GM21526 (cell line): ENCODE data around the gene PMEPA1.
A peak's percentile ranks its signal among the peaks of the same experiment; 100 is the strongest.
"Not testable (repeated sequence)": the region's sequence is repeated elsewhere in the genome, so short reads cannot be mapped to it uniquely, and the experiment has no call there.

Experiments
- ATAC-seq: cut with Tn5 transposase; IDR thresholded peaks from one replicate; pipeline ENCODE4 v1.9.1; 2021; ENCODE audit warnings: moderate library complexity; ENCODE audit not compliant: unreplicated experiment, low FRiP score

PMEPA1 gene

DNA sequence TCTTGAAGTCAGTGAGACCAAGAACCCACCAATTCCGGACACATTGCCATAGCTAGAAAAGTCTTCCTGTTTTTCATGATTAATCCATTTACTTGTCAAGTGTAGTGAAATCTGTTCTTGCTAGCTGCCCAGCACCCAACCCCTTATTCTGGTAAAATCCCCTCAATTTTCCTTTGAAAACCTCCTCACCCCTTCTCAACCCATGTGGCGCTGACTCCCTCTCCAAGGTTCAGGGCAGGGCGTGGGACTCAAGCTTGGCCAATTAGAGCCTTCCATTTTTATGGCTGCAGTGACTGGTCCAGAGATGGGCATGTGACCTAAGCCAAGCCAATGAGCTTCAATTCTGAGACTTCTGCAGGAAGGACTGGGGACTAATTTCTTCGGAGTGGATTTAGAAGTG, 79.8 kb downstream of the PMEPA1 start:
- no peak for ATAC-seq

DNA sequence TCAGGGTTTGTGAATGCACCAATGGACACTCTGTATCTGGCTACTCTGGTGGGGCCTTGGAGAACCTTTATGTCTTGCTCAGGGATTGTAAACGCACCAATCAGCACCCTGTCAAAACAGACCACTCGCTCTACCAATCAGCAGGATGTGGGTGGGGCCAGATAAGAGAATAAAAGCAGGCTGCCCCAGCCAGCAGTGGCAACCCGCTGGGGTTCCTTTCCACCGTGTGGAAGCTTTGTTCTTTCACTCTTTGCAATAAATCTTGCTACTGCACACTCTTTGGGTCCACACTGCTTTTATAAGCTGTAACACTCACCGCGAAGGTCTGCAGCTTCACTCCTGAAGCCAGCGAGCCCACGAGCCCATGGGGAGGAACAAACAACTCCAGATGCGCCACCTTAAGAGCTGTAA, 80.3 kb downstream of the PMEPA1 start:
- ATAC-seq, result not testable (repeated sequence)

DNA sequence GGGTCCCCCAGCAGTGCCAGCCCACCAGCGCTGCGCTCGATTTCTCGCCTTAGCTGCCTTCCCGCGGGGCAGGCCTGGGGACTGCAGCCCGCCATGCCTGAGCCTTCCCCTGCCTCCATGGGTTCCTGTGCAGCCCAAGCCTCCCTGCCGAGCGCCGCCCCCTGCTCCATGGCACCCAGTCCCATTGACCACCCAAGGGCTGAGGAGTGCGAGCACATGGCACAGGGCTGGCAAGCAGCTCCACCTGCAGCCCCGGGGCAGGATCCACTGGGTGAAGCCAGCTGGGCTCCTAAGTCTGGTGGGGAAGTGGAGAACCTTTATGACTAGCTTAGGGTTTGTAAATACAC, 80.9 kb downstream of the PMEPA1 start:
- ATAC-seq, result not testable (repeated sequence)

DNA sequence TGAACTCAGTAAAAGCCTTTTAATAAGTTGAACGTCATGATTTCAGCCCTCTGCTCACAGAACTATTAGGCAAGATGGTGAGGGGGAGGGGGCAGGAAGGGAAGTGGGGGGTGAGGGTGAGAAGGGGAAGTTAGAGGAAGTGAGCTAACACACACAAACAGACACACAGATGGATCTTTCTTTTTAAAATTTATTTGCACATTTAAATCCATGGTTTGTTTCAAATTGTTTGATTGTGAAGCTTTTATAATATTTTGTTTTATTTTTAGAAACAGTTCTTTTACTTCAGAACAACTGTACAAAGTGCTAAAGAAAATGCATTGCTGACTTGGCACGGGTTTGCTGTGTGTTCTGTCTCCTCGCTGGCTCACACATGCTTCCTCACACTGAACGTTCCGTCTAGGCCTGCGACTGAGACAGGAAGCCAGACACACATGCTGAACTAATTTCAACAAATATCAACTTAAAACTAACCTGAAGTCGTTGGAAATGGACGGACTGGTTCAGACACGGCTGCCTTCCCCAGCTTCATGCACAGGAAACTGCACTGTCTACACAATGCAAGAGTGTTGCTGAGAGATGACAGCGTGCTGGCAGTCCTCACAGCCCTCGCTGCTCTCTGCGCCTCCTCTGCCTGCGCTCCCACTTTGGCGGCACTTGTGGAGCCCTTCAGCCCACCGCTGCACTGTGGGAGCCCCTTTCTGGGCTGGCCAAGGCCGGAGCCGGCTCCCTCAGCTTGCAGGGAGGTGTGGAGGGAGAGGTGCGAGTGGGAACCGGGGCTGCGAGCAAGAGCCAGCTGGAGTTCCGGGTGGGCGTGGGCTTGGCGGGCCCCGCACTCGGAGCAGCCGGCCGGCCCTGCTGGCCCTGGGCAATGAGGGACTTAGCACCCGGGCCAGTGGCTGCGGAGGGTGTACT, 81.5 kb downstream of the PMEPA1 start:
- ATAC-seq, result no peak

DNA sequence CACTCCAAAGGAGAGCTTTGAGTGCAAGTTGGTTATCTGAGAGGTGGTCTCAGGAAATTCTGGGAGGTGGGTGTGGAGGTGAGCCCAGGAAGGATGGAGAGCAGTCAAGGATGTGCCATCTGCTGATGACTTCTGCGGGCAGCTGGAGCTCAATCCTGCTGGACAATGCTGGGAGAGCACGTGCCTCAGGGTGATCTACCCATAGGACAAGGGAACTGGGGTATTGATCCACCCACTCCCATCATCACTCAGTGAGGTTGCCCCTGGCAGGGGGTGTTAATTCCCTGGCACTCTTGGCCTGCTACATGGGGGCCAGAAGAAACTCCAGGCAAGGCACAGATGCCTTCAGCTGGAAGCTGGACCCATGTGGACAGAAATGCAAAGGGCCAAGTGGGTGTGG, 82.5 kb downstream of the PMEPA1 start:
- ATAC-seq, result no peak

DNA sequence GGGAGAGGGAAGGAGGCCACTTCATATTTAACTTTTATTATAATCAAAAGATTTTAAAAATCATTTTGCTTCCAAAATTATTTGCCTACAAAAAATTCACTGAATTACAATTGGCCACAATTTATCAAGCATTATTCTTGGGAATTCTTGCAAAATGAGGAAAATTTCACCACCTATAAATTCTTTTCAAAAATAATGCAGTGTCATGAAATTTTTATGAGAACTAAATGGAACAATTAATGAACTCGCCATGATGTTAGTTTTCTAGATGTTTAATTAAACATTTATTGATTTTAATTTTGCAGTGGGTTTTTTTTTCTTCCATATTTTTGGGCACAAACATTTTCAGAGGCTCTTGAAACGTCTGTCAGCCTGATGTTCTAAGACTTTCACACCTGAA, 83.8 kb downstream of the PMEPA1 start:
- no peak for ATAC-seq

DNA sequence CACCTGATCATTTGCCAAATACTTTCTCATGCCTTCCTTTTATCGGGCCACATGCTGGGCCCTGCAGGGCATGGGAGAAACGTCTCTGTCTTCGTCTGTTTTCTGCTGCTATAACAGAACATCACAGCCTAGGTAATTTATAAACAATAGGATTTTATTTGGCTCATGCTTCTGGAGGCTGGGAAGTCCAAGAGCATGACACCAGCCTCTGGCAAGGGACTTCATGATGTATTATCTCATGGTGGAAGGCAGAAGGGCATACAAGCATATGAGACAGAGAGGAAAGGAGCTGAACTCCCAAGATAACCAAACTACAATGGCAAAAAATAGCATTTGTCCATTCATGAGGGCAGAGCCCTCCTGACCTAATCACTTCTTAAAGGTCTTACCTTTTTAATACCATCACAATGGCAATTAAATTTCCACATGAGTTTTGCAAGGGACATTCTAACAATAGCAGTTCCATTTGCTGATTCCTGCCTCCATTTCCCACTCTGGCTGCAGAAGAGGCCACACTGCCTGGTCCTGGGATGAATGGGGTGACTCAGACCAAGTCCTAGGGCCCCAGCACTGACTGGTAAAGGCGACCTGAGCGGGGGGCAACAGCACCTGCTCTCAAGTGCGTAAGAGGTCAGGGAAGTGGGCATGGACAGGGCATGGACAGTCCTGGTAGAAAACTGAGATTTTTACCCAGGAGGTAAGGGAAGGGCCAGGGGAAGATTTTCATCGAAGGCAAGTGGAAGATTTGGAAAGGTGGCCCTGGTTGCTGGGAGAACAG, 84.4 kb downstream of the PMEPA1 start:
- no peak for ATAC-seq

DNA sequence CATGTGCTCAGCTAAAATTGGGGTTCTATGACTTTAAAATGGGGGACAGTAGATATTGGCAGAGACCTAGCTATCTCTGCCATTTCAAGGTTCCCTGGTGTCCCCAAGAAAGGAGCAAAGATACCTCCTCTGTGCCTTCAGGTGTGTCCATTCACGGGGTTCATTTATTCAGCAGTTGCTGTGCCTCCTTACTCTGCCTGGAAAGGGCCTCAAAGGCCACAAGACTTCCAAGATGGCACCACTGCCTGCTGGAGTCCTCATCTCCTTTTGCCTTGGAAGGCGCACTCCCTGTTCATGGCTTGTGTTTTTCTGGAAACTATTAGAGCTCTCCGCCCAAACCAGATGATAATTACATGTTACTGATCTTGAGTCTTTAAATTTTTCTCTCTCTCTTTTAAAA, 85.7 kb downstream of the PMEPA1 start:
- ATAC-seq, result no peak

DNA sequence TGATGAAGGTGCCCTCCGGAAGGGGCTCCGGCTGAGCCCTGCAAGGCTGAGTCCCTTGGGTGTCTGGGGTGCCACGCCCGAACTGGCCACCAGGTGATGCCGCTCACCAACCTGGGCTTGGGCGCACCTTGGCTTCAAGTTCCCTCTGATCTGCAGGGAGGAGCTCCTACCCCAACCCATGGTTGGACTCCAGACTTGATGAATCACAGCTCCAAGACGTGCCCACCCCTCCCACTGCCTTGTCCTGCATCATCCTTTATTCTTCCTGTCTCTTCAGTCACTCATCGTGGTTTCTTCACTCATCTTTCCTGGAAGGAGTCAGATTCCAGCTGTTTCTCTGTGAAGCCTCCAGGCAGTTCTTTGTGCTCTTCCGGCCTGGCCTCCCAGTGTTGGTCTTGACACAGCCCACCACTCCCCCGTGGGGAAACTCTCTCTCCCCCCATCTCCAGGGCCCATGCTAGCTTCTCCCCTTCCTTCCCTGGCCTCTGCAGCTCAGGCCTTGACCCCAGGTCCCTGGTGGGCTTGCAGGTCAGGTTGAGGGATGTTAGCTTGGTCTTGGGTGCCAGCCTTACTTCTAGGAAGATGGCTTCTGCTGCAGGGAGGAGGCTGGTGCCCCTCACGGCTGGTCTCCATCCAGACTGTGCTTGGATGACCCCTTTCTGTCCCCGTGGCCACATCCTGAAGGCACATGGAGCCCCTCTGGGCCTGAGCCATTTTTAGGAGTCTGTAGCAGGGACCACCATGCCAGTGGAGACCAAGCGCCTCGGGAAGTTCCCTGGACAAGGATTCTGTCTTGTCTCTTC, 87.0 kb downstream of the PMEPA1 start:
- no peak for ATAC-seq

DNA sequence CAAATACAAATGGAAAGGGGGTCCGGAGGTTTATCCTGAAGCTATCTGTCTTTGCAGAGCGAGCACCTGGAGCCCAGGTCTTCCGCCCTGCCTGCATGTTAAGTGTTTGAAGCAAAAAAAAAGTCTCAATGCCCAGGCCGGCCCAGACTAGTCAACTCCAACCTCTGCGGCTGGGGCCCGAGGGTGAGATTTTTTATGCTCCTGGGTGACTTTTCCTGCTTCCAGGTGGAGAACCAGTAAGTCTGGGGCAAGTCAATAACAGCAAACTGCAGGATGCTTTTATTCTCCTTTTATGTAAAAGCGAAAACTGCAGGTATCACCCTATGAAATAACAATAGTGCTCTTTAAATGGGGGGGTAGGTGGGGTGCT, 87.6 kb downstream of the PMEPA1 start:
- ATAC-seq, result no peak

DNA sequence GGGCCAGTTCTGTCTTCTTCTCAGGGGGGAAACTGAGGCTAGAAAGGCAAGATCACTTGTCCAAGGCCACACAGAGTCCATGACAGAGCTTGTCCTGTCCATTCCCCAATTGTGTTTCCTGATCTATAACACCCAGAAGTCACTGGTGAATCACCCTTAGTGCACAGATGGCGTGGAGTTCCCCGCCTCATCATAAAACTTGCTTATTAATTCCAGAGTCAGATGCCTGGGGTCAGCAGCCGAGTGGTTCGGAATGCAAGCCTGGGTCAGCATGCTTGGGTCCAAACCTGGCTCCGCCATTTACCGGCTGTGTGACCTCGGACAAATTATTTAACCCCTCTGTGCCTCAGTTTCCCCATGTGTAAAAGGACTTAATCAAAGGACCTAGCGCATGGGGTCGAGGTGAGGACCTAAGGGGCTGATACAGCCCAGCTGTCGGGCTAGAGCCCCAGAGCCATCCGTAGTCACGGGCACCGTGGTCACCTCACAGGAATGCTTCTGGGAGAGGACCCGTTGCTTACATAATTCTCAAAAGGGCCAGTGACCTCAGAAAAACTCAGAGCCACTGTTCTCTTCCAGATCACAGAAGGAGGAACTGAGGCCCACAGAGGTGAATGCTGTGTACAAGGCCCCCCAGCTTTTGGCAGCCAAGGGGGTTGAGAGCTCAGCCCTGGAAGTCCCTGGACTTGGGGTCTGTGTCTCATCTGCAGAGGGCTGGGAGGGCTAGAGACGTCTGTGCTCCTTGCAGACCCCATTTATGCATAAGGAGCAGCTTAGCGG, 88.2 kb downstream of the PMEPA1 start:
- no peak for ATAC-seq

DNA sequence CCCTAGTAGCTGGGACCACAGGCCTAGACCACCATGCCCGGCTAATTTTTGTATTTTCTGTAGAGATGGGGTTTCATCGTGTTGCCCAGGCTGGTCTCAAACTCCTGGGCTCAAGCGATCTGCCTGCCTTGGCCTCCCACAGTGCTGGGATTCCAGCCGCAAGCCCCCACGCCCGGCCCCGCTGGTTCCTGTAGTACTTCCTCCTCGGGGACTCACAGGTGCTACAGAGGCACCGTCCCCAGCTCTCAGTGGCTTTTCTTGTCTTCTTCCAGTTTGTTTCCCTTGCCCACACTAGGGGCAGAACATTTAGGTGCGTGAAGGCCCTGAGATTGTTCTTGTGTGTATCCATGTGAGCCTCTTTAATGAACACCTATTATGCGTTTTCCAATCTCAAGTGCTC, 88.8 kb downstream of the PMEPA1 start:
- ATAC-seq, result no peak

DNA sequence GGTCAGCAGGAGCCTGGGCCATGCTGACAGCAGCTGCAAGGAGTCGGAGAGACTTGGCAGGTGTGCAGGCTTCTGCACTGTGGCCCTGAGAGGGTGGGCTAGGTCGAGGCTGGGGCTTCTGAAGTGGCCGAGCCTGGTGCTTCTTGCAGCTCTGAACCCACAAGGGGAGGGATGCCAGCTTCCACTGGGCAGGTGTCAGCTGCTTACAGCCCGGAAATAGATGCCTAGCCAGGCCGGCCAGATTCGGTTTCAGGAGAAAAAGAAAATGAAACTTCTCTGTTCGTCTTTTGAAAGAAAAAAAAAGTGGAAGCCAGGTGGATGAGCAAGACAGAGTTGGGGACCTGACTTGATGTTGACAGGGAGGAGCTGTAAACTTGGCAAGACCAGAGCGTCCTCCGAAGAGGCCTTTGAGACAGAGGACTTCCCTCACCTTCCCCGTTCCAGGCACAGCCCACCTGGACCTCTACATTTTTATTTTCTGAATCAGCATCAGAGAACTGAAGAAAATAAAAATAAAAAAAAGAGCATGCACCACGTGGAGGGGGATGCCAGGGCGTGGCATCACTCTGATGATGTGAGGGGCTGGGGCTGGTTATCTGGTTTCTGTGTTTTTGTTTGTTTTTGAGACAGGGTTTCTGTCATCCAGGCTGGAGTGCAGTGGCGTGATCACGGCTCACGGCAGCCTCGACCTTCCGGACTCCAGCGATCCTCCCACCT, 89.4 kb downstream of the PMEPA1 start, which contains the start of gene ZBP1:
Gene ZBP1 (minus strand): TSS at position 153 of the 717 bp plus-strand sequence. CDS start 131 bp downstream, at position 22.
- ATAC-seq, result peak; percentile 52

DNA sequence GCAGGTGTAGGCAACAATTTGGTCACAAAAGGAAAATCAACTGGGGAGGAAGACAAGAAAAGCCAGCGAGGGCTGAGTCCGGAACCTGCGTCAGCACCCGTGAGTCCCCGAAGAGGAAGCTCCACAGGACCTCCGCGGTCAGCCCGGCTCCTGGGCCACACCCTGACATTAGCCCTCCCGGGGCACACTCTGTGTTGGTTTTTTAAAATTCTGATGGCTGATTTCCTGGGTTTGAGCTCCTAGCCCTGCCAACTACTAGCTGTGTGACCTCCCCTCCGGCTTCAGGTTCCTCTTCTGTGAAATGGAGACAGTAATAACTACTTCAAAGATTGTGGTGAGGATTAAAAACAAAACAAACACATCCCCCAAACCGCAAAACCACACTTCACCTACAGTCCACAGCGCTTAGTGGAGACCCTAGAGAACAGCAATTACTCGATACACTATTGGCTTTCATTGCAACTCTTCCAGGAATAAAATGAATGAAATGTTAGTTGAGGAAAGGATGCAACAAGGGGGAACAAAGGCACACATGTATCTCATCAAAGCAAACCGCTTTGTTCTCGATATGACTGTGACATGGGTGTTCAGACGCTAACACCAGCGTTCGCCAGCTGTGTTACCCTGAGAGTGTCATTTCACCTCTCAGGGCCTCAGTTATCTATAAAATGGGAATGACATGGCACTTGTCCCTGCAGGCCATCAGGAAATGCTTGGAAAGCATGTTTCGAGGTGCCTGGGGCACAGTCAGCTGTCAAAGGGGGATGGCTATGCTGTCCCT, 90.6 kb downstream of the PMEPA1 start:
- ATAC-seq, result peak; percentile 49

DNA sequence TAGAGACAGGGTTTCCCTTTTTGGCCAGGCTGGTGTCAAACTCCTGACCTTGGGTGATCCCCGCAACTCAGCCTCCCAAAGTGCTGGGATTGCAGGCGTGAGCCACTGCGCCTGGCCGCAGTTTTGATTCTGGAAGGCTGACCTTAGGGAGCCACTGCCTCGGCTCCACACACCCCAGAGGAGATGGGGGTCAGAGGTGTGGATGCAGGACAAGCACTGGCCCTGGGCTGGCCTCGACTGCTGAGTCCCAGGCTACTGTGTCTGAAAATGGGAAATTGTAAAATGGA, 91.1 kb downstream of the PMEPA1 start:
- no peak for ATAC-seq

DNA sequence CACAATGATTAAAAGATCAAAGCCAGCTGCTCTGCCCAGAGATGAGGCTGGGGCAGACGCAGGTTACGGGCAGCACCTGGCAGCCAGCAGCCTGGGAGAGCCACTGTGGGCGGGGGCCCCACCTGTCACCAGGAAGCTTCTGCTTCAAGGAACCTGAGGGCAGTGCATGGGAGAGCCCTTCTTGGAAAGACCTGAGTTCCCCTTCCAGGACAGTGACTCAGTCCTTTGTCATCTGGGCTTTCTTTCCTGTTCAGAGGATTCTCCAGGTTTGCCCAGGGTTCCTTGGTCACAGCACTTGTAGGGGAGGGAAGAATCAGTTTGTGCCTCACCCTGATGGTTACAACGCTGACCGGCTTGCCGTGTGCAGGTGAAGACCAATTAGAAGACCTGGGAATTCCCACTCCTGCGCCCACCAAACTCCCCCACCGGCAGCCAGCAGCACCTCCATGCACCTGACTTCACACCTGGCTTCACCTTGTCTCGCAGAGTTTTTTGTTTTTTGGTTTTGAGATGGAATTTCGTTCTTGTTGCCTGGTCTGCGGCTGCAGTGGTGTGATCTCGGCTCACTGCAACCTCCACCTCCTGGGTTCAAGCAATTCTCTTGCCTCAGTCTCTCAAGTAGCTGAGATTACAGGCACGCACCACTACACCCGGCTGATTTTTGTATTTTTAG, 91.6 kb downstream of the PMEPA1 start:
- ATAC-seq, result no peak

DNA sequence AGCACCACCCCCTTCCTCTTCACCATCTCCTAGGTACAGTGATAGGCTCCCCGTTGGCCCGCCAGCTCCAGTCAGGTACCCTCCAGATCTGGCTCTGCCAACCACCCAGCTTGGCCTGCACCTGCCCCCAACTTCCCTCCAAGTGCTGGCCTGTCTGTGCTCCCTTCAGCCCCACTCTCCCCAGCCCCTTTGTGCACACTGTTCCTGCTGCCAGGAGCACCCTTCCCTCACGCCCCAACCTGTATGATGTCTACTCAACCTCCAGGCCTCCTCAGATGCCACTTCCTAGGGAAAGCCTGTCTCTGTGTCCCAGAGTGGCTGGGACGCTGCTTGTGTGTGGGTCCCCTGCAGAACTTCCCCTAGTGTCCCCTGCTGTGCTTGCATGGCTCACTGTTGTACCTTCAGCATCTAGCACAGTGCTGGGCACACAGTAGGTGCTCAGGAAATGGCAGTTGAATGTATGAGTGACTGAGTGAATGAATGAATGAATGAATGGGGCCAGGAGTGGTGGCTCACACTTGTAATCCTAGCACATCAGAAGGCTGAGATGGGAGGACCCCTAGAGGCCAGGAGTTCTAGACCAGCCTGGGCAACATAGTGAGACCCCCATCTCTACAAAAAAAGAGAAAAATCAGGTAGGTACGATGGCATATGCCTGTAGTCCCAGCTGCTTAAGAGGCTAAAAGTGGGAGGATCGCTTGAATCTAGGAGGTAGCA, 92.6 kb downstream of the PMEPA1 start:
- ATAC-seq, result no peak
